Colonic mucosa (tissue), 4 donors: ENCODE measurements around the gene TMEM190. TPM values are rescaled to one million over a fixed set of nuclear protein-coding genes. Genes with fewer than 3 reads are reported as not detected.
"Not testable (repeated sequence)": the region's sequence is repeated elsewhere in the genome, so short reads cannot be mapped to it uniquely, and the experiment has no call there.

Experiments used
- DNase-seq: peaks from one replicate; pipeline ENCODE4 v3.0.0-alpha.2; 2020
- H3K27ac ChIP-seq: fragments of 200-600 bp; one replicate; pipeline ENCODE4 v1.8.0; 2021
- H3K27me3 ChIP-seq: fragments of 200-600 bp; one replicate; pipeline ENCODE4 v1.8.0; 2021
- H3K36me3 ChIP-seq: fragments of 200-600 bp; one replicate; pipeline ENCODE4 v1.8.0; 2021
- H3K4me1 ChIP-seq: fragments of 200-600 bp; one replicate; pipeline ENCODE4 v1.8.0; 2021; ENCODE audit warnings: mild to moderate bottlenecking
- H3K4me3 ChIP-seq: fragments of 200-600 bp; one replicate; pipeline ENCODE4 v1.8.0; 2021
- H3K9ac ChIP-seq, 2 donors: one replicate each; pipeline ENCODE4 v1.7.0; 2013; ENCODE audit warnings: control low read depth in 2 of 2, low read depth in 2 of 2, low read length in 2 of 2
- H3K9me3 ChIP-seq: fragments of 200-600 bp; one replicate; pipeline ENCODE4 v1.8.0; 2021
- intact Hi-C: fragments of 100-400 bp; cut with DNase I; formaldehyde crosslinking; loops from one replicate; pipeline ENCODE4 v1.14.1; 2022
- total RNA-seq, 2 donors: library from RNA; stranded (reverse); fragmentation: NEBNext Ultra II Directional in 1 of 2; extraction: Animal tissue kit (Norgen Biotek cat#: 25700) in 1 of 2; gene quantifications; one replicate each; pipeline ENCODE4 v1.2.1, GENCODE V29; 2021
- TF ChIP-seq, protein P1 (sequence below): fragments of 200-600 bp; IDR thresholded peaks from one replicate; pipeline ENCODE4 v1.8.0; 2022; ENCODE audit warnings: antibody characterized with exemption, mild to moderate bottlenecking
- donor health status: healthy.
- donor health status: DM: no; HTN: no; CAD: no.
- donor health status: DM: no; HTN: no; CAD: no.

The TMEM190 gene
- total RNA-seq, 2 donors from 2014 or later, result not detected

- TF ChIP-seq, protein P1, sequence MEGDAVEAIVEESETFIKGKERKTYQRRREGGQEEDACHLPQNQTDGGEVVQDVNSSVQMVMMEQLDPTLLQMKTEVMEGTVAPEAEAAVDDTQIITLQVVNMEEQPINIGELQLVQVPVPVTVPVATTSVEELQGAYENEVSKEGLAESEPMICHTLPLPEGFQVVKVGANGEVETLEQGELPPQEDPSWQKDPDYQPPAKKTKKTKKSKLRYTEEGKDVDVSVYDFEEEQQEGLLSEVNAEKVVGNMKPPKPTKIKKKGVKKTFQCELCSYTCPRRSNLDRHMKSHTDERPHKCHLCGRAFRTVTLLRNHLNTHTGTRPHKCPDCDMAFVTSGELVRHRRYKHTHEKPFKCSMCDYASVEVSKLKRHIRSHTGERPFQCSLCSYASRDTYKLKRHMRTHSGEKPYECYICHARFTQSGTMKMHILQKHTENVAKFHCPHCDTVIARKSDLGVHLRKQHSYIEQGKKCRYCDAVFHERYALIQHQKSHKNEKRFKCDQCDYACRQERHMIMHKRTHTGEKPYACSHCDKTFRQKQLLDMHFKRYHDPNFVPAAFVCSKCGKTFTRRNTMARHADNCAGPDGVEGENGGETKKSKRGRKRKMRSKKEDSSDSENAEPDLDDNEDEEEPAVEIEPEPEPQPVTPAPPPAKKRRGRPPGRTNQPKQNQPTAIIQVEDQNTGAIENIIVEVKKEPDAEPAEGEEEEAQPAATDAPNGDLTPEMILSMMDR, result no peak
- Histone ChIP-seq H3K36me3 (peaks cover 16% of the 10 kb centered on the region), H3K27me3 (no peaks in the 10 kb centered on the region), H3K4me3 (no peak overlapping the region), H3K4me1 (peaks cover 5% of the 10 kb centered on the region), H3K9me3 (no peaks in the 10 kb centered on the region), H3K9ac (no peak overlapping the region), H3K27ac (no peak overlapping the region)
- intact Hi-C loops, result no loop called here
- no peak for DNase-seq
Observed at GRCh38 chr19:55392820-55393761, 16.5 kb downstream of the TMEM190 start.

GRCh38 chr19:55398200-55398925 is 21.7 kb downstream of the TMEM190 start:
- Histone ChIP-seq H3K4me3 (no peak overlapping the region), H3K27me3 (no peaks in the 10 kb centered on the region), H3K9ac (no peak overlapping the region), H3K9me3 (no peaks in the 10 kb centered on the region), H3K36me3 (peaks cover 16% of the 10 kb centered on the region), H3K27ac (no peak overlapping the region), H3K4me1 (no peaks in the 10 kb centered on the region)
- TF ChIP-seq, protein P1, result no peak
- intact Hi-C loops, result no loop called here
- no peak for DNase-seq

DNA sequence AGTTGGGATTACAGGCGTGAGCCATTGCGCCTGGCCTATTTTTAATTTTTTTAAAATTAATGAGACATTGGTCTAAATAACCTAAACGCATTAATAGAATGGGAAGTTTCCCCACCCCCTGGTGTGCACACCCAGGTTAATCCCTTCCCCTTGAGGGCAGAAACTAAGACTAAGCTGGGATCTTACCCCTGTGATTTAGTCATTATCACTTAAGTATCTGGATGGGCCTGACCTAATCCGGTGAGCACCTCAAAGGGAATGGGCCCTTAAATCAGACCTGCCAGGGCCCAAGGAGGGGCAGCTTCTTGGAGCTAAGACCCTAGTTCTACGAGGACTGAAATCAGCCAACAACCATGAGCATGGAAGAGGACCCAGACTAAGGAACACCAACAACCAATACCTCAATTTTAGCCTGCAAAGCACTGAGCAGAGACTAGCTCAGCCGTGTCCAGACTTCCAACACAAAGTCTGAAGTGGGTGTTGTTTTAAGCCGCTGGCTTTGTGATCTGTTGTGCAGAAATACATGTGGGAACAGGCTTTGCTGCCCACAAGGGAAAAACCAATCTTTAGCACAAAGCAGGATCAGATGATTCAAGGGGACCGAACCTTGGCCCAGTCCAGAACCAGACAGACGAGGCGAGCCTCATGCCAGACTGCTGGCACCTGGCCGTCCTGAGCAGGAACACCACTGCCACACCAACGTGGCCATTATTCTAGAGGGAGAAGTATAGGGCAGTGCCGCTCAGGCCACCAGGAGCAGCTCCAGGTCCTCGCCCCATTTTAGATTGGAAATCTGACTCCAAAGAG is 23.9 kb downstream of the TMEM190 start:
- Histone ChIP-seq H3K4me3 (no peak overlapping the region), H3K27me3 (no peaks in the 10 kb centered on the region), H3K9ac (no peak overlapping the region), H3K9me3 (no peaks in the 10 kb centered on the region), H3K27ac (no peak overlapping the region), H3K4me1 (no peaks in the 10 kb centered on the region), H3K36me3 (peaks cover 16% of the 10 kb centered on the region)
- TF ChIP-seq, protein P1, result no peak
- DNase-seq, result no peak
- intact Hi-C loops, result no loop called here

GRCh38 chr19:55401390-55401789 is 24.8 kb downstream of the TMEM190 start:
- H3K4me3 ChIP-seq, H3K9ac ChIP-seq, H3K9me3 ChIP-seq, H3K27ac ChIP-seq, H3K4me1 ChIP-seq, DNase-seq, intact Hi-C loops, H3K27me3 ChIP-seq: not testable (repeated sequence)
- H3K36me3 ChIP-seq, result peaks cover 16% of the 10 kb centered on the region

DNA sequence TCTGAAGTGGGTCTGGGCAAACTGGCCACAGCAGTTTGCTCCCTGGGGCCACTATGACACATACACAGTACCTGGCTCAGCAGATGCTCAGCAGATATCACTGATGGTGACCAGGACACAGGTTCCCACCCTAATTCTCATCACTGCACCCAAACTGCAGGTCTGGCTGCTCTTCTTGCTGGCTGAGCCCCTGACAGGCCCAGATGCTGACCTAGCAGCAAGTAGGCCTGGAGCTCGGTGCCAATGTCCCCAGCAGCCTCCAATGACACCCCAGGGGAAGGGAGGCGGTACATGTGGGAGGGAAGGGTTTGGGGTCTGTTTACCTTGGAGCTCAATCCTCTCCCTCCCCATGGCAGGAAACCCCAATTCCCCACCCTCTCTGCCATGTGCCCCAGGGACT is 25.9 kb downstream of the TMEM190 start:
- Histone ChIP-seq H3K27me3 (no peaks in the 10 kb centered on the region), H3K9me3 (no peaks in the 10 kb centered on the region), H3K36me3 (peaks cover 16% of the 10 kb centered on the region), H3K9ac (no peak overlapping the region), H3K27ac (no peak overlapping the region), H3K4me3 (no peak overlapping the region), H3K4me1 (peaks cover 6% of the 10 kb centered on the region)
- intact Hi-C loops, result no loop called here
- TF ChIP-seq, protein P1, result no peak
- DNase-seq, result no peak
